ENCODE measurements around the gene CLNK. TPM values are rescaled to one million over a fixed set of nuclear protein-coding genes. Genes with fewer than 3 reads are reported as not detected.

CLNK gene
- total and polyA plus RNA-seq, 2 of the 13 experiments (the other 11 are each of a cell fraction or from before 2014, with no cell fraction given) = not detected

- TF ChIP-seq ZBTB34 (CRISPR knock-in tag; IDR thresholded peaks at IDR 0.05) (no peak), ZNF678 (CRISPR knock-in tag; IDR thresholded peaks at IDR 0.05) (no peak), LRRFIP1 (CRISPR knock-in tag; conservative IDR thresholded peaks at IDR 0.05) (no peak), ZKSCAN1 (IDR thresholded peaks at IDR 0.05; ENCODE audit: low read length) (no peak), AKAP8 (CRISPR knock-in tag; IDR thresholded peaks at IDR 0.05) (no peak), ZNF253 (CRISPR knock-in tag; IDR thresholded peaks at IDR 0.05; ENCODE audit: borderline replicate concordance) (no peak)
Measured at GRCh38 chr4:10579648-10580047, 104.9 kb downstream of the CLNK start (continued).

GRCh38 chr4:10577508-10578426 lies 106.8 kb downstream of the CLNK start:
- in situ Hi-C loops (cut with HindIII; ENCODE audit: extremely low pct_ligation_motif_present, low pct_unique_long_range_greater_than_20kb) = loop anchor here (25.0 kb wide), 1 partner anchor 1135 kb away; no protein-coding TSS in a partner anchor
- Histone ChIP-seq H3K9me3 (ENCODE audit: low read length) (no peaks in the 10 kb centered on the region), H3K27me3 (ENCODE audit: control insufficient read depth in 1 of 2, insufficient read depth in 2 of 2, low read length in 2 of 2) (peaks cover 0 to 11% of the 10 kb centered on the region in 2 experiments; a peak in 1 of 5 replicates), H4K20me1 (ENCODE audit: insufficient read depth, low read length) (no peaks in the 10 kb centered on the region), H3K4me3 (replicated peaks in 1 of 3; ENCODE audit: insufficient read depth in 1 of 3, low read depth in 2 of 3, low read length in 3 of 3) (no peak overlapping the region), H2AFZ (ENCODE audit: low read length) (no peak overlapping the region), H3K9ac (ENCODE audit: insufficient read depth, low read depth, low read length) (no peak overlapping the region), H3K4me2 (ENCODE audit: low read depth, low read length) (no peak overlapping the region), H3K36me3 (replicated peaks in 1 of 2; ENCODE audit: control insufficient read depth in 1 of 2, insufficient read depth in 2 of 2, low read length in 2 of 2) (no peaks in the 10 kb centered on the region), H3K79me2 (ENCODE audit: insufficient read depth, low read length) (no peaks in the 10 kb centered on the region), H3K27ac (ENCODE audit: extremely low read length, insufficient read depth, low read length) (no peak overlapping the region), H3K4me1 (ENCODE audit: insufficient read depth, low read length) (no peaks in the 10 kb centered on the region)
- ATAC-seq = no peak
- intact Hi-C loops (cut with micrococcal nuclease; ENCODE audit: unreplicated experiment) = no loop called here
- no TSS peak for BruUV-seq (replicated peaks)
- ChIA-PET CTCF (ENCODE audit: low intra/inter-chr PET ratio, low total read pairs) (no interaction called here), POLR2A (no interaction called here)
- DNase-seq (ENCODE audit: low spot score) = no peak
- 5% methylated on average over 11 of the region's 11 CpGs for WGBS (ENCODE audit: low lambda C conversion rate)
- no peak for TF ChIP-seq TEAD2 (CRISPR knock-in tag; IDR thresholded peaks at IDR 0.05)
- TF ChIP-seq KLF9 (CRISPR knock-in tag; IDR thresholded peaks at IDR 0.05; ENCODE audit: low read depth) = no peak
- no peak for TF ChIP-seq HMGA1 (CRISPR knock-in tag; conservative IDR thresholded peaks at IDR 0.05)
- no peak for TF ChIP-seq ZNF747 (CRISPR knock-in tag; IDR thresholded peaks at IDR 0.05; ENCODE audit: borderline replicate concordance)
- TF ChIP-seq ZFYVE20 (CRISPR knock-in tag; IDR thresholded peaks at IDR 0.05; ENCODE audit: borderline replicate concordance, low read depth) = no peak
- TF ChIP-seq MAFK (conservative IDR thresholded peaks at IDR 0.05 in 1 of 2, IDR thresholded peaks at IDR 0.05 in 1 of 2; ENCODE audit: low read length in 2 of 2) = no peak
- TF ChIP-seq ARNT2 (CRISPR knock-in tag; IDR thresholded peaks at IDR 0.05; ENCODE audit: low read depth) = no peak
- no peak for TF ChIP-seq SNAPC5 (CRISPR knock-in tag; IDR thresholded peaks at IDR 0.05; ENCODE audit: borderline replicate concordance)
- no peak for TF ChIP-seq ARNT (IDR thresholded peaks at IDR 0.05)
- no peak for FAIRE-seq
